Right forelimb (tissue), 1 donor: Measurements from ENCODE around the gene MLXIPL.
A peak's percentile ranks its signal among the peaks of the same experiment; 100 is the strongest.
"Not testable (repeated sequence)": the region's sequence is repeated elsewhere in the genome, so short reads cannot be mapped to it uniquely, and the experiment has no call there.

Experiments used
- DNase-seq: peaks from one replicate; pipeline ENCODE4 v3.0.0-alpha.2; 2018

Gene MLXIPL

DNA sequence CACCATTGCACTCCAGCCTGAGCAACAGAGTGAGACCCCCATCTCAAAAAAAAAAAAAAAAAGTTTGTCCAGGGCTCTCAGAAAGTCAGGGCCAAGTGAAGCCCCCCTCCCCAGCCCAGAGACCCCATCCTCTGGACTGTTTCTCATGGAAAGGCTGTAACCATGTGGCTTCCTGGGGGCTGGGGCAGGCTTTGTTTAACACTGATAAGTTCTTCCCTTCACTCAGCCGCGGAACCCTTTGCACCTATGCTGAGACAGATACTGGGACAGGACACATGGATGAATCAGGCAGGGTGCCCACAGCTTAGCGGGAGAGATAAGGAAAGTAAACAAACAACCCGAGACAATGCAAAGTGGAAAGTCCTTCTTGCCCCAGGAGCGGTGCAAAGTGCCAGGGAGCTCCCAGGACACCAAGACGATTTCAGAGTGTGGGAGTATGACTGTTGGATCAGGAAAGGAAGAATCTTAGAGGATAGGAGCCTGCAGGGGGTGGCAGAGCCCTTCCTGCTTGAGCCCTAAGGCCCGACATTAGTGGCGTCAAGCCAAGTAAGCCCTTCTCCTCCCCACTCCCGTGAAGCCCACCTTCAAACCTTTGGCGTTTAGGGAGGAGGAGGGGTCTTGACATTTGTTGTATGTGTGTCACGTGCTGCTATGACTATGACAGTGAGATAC, 11.6 kb downstream of the MLXIPL start:
- no peak for DNase-seq

DNA sequence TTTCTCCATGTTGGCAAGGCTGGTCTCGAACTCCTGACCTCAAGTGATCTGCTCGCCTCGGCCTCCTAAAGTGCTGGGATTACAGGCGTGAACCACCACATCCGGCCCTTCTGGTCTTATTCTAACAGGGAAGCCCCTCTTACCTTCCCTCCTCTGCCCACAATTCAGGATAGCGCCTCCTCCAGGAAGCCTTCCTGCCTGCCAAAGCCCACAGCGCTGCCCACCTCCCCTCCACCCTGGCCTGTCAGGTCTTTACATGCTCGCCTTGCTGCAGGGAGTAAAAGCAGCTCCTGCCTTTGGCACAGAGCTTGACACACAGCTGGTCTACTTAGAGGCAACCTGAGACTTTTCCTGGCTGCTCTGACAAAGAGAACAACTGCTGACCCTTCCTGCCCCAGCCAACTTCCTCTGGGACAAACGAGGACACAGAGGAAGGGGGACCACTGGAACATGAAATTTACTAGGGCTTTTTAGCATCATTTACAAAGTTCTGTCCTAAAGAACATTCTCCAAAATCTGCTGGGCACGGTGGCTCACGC, 13.2 kb downstream of the MLXIPL start:
- no peak for DNase-seq

DNA sequence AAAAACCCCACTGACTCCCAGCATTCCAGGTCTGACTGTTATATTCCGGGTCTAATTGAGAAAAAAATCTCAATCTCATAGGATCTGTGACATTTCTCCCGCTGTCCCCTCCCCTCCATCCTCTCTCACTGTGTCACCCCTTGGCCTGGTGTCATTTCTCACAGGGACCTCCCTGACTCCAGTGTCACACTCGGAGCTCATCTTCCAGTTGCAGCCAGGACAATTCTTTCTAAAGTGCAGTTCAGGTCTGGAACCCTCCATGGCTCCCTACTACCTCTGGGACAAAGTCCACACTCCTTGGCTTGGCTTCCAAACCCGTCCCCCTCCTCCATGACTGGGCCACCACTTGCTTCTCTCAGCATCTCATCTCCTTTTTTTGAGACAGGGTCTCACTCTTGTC, 14.2 kb downstream of the MLXIPL start:
- no peak for DNase-seq

DNA sequence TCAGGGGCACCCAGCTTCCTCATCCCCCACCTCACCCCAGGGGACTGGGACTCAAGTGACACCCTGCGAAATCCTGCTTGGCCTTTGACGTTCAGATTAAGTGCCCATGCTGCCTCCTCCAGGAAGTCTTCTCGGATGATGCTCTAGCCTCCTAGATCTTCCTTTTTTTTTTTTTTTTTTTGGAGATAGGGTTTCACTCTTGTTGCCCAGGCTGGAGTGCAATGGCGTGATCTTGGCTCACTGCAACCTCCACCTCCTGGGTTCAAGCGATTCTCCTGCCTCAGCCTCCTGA, 16.7 kb downstream of the MLXIPL start:
- DNase-seq: not testable (repeated sequence)

GRCh38 chr7:73606801-73607691, 17.3 kb downstream of the MLXIPL start:
- DNase-seq: peak; percentile 79

DNA sequence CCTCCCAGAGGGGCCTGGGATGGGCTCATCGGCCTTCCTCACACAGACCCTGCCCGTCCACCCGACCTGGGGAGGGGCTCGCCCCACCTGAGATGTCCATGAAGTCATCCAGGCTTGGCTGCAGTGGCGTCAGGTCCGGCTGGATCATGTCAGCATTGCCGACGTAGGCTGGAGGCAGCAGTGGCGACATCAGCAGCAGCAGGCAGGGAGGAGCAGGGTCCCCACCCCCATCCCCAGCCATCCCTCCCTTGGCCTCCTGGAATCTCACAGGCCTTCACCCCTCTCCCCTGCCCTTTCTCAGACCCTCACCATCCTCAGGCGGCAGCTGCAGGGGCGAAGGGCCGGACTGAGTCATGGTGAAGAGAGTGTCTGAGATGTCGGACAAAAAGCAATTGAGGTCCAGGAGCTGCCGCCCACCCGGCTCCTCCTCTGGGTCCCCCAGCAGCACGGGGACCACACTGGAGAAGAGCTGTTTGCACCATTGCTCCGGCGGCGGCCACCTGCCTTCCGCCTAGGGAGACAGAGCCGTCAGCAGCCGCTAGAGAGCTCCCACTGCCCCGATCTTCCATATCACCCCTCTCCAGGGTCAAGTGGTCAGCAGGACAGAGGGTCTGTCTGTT, 18.6 kb downstream of the MLXIPL start:
- no peak for DNase-seq

DNA sequence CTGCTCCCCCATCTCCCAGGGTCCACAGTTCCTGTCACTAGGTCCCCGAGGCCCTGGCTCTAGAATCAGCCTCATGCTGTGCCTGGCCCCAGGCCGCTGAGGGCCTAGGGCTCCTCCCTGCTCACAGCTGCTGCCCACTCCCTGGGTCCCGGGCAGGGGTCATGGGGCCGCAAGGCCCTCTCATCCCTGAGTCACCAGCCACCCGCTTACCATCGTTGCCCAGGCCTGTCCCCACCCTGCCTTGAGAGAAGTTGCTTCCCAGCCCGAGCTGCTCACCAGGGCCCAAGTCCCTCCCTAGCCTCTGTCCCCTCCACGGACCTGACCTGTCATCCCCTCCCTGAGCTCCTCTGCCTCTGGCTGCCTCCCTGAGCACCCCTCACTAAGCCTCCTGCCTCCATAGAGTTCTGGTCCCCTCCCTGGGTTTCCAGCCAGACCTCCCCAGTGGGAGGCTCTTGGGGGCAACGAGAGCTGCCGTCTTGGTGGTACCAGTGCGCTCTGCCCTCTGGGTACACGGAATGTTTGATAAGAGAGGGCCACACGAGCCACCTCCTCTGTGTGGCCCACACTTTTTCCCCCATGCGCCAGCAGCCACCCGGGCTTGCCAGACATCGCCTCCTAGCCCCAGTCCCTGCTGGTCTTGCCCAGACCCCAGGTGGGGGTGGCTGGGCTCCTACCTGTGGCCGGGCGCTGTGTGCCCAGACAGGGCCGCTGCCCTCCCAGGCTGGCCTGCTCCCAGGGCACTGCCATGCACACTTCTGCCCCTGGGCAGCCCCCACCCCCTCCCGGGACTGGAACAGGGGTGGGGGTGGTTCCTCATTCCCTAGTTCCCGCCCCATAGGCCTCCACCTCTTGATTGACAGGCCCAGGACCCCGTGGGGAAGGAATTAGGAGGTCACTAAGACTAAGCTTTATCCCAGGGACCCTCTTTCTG, 21.3 kb downstream of the MLXIPL start:
- no peak for DNase-seq

DNA sequence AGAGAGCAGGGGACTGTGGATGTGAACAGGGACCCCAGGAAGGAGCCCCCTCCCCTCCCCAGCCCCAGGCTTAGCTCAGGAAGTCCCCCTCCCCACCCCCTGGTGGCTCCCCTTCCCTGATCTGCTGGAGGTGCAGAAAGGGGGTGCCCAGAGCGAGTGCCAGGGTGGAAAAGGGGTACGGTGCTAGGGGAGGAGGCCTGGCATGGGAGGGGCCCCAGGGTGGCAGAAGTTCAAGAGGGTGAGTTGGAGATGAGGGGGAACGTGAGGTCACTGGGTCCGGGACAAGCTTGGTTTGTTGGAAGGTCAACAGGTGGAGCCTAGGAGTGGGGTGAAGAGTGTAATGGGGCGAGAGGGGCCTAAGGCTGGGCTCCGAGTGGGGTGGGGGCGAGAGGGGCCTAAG, 24.4 kb downstream of the MLXIPL start:
- DNase-seq: no peak

GRCh38 chr7:73599151-73599882, 25.0 kb downstream of the MLXIPL start:
- DNase-seq: no peak

DNA sequence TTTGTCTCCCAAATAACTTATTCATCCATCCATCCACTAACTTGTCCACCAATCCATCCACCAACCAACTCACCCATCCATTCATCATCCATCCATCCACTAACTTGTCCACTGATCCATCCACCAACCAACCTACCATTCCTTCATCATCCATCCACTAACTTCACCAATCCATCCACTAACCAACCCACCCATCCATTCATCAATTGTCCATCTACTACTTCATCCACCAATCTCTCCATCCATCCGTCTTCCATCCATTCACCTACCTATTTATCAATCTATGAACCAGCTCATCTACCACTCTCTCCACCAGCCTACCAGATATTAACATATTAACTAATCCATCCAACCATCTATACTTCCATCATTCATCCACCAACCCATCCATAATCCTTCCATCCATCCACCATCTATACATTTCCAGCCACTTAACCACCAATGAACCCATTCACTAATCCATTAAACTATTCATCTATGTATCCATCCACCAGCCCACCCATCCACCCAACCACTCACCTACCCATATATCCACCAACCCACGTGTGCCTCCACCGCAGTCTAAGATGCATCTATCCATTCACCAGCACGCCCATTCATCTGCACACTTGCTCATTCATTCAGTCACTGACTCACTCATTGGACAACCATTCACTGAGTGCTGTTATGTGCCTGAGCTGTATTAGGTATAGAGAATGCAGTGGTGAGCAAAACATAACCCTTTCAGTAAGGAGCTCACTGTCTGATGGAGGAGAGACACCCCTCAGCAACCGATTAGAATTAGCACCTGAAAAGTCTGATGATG, 26.1 kb downstream of the MLXIPL start:
- no peak for DNase-seq

- no peak for DNase-seq
These were observed 27.9 kb downstream of the MLXIPL start for GRCh38 chr7:73596191-73597065.

DNA sequence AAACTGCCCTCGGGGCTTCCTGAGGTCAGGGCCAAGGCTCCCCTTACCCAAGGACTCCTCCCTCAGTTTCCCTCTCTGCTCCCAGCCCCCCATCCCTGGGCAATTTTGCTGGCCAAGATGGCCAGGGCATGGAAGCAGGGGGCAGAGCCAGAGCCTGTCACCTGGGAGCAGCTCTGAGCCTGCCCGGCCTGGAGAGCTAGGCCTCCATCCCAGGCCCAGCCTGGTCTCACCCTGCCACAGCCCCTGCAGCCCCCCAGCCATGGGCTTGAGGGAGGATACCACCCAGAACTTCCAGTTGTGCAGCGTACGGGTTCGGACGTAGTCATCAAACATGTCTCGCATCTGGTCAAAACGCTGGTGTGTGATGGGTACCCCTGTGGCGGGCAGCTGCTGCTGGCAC, 29.0 kb downstream of the MLXIPL start:
- DNase-seq: no peak

GRCh38 chr7:73593207-73594045, 30.9 kb downstream of the MLXIPL start:
- DNase-seq: no peak

DNA sequence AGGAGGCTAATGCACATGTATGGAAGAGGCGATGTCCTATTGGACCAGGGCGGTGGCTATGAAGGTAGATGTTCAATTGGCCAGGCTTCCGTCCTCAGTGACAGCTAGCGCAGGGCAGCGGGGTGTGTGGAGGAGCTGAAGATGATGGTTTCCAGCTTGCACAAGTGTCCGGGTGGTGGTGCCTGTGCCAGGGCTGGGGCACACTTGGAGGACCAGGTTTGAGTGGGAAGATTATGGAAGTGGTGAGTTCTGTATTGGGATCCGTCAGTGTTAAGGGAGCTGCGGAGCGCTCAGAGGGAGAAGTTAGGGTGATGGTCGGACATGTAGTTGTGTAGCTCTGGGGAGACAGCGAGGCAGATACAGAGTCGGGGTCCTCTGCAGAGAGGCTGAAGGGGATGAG, 37.4 kb downstream of the MLXIPL start:
- DNase-seq: no peak

DNA sequence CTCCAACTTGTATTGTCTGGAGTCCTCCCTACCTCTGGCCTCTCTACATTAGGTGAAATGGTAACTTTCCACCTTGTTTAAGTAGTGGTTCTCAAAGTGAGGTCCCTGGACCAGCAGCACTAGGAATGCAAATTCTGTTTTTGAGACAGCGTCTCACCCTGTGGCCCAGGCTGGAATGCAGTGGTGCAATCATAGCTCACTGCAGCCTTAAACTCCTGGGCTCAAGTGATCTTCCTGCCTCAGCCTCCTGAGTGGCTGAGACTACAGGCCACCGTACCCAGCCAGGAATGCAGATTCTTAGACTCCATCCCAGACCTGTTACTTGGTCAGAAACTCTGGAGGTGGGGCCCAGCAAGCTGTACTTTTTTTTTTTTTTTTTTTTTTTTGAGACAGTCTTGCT, 39.1 kb downstream of the MLXIPL start:
- DNase-seq: no peak

- DNase-seq: no peak
These were observed 41.6 kb downstream of the MLXIPL start for GRCh38 chr7:73582664-73583202.

- not testable (repeated sequence) for DNase-seq
These were observed 43.3 kb downstream of the MLXIPL start for GRCh38 chr7:73581006-73581405.

GRCh38 chr7:73578342-73579128, 45.8 kb downstream of the MLXIPL start, which contains the start of gene TBL2:
TSS of gene TBL2 (minus strand) at chr7:73578579. CDS start at chr7:73578549, 30 bp downstream.
- DNase-seq: peak; percentile 99
